ENCODE measurements around the gene TCF21.
A peak's percentile ranks its signal among the peaks of the same experiment; 100 is the strongest.
"Not testable (repeated sequence)": the region's sequence is repeated elsewhere in the genome, so short reads cannot be mapped to it uniquely, and the experiment has no call there.

The TCF21 gene

GRCh38 chr6:133890711-133891148 lies 1.8 kb downstream of the TCF21 start:
- DNase-seq: no peak

GRCh38 chr6:133891149-133891926 lies 2.4 kb downstream of the TCF21 start:
- DNase-seq: no peak

- no peak for DNase-seq
Observed at GRCh38 chr6:133891927-133892812, 3.3 kb downstream of the TCF21 start.

DNA sequence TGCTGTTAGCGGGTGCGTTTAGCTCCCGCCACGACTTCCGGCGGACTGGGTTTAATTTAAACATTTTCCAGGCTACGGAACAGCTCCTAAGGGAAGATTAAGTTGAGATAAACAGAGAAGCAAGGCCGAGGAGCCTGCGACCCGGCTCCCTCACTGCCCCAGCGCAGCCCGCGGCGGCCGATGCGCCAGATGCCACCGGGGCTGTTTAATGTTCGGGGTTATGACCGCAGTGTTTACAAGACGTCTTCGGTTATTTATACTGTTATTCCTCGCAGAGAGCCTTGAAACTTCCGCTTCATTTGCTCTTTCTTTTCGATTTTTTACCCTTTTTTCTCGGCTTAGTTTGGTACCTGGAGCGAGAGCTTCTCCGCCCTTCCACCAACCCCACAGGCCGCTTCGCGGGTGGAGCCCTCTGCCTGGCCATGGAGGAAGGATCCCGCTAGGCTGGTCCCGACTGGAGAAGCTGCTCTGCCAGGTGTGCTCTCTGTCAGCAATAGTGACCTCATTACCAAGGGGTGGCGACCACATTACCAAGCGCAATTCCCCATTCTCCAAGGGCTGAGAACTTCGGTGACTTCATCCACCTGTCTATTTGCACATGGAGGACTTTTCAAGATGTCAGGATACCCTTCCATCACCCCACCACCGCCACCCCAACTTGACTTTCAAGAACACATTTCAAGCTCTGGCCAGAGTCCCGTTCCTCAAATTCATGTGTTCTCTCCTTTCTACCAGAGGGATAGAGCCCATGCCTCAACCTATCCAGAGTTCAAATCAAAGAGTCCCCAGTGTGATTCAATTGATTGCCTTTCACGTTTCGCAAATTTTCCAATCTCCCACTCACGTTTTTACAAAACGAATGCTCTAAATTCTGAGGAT lies 4.1 kb downstream of the TCF21 start:
- DNase-seq: no peak

DNA sequence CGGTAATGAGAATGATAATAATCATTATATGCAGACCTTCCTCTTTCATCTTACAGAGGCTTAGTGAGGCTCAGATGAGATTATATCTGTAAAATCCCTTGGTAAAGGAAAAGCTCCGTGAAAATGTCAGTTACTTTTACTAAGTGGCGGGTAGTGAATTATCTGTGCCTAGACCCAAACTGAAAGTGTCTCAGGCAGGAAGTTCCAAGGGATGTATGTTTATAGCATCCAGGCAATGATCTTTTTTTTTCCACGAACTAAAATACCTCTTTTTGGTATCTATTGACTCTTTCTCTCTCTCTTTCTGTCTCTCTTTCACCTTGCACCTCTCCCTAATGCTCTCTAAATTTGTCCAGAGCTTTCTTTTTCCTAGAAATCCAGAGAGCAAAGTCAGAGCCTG lies 5.0 kb downstream of the TCF21 start:
- no peak for DNase-seq

DNA sequence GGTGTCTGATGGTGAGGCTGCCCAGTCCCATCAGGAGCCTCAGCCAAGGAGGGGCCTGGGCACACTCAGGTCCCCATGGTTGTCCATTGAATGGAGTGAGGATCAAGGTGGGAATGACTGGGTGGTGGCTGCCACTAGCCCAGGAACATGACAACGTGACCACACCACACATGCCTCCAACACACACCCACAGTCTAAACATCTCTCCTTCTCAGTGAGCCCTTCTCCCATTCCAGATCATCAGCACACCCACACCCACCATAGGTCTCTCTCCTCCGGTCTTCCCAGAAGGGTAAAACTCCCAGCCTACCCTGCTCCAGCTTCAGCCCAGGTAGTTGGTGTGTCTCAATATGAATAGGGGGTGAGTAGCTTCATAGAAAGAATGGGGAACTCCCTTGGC lies 5.5 kb downstream of the TCF21 start:
- DNase-seq: no peak

- DNase-seq: no peak
Observed at GRCh38 chr6:133894795-133895358, 6.0 kb downstream of the TCF21 start.

- no peak for DNase-seq
Observed at GRCh38 chr6:133895573-133896343, 6.8 kb downstream of the TCF21 start.

GRCh38 chr6:133896344-133896721 lies 7.4 kb downstream of the TCF21 start:
- DNase-seq: no peak

DNA sequence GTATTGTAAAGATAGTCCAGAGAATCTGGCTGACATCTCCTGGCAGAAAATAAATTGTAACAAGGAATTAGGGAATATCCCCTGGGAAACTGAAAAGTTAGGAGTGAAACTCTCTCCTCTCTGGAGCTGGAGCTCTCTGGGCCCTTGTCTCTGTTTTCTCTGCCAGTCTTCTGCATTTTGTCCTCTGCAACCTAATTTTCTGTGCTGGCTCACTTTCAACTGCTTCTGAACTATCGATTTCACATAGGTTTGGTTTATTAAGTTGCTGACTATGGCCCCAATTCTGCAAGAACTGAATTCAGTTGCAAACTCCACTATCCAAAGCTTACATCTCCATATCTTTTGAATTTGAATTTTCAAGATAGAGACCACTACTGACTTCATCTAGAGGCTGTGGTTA lies 9.3 kb downstream of the TCF21 start:
- no peak for DNase-seq

- no peak for DNase-seq
Observed at GRCh38 chr6:133899556-133899955, 10.6 kb downstream of the TCF21 start.

DNA sequence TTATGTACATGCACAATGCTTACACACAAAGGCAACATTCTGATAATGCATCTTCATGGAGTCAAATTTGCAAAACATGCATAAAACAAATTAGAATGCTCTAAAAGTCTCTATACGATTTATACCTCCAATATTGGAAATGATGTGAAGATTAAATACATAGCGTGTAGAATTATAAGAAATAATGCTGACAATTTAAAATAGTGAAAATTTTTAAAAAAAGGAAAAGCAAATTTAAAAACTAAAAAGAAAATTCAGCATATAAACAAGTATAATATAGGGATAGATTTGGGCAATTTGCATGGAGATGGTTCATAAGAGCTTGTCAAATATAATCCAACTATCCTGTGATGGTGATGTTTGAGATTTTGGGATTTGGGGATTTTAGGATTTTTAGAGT lies 14.9 kb downstream of the TCF21 start:
- no peak for DNase-seq

- no peak for DNase-seq
Observed at GRCh38 chr6:133906050-133906449, 17.1 kb downstream of the TCF21 start.

DNA sequence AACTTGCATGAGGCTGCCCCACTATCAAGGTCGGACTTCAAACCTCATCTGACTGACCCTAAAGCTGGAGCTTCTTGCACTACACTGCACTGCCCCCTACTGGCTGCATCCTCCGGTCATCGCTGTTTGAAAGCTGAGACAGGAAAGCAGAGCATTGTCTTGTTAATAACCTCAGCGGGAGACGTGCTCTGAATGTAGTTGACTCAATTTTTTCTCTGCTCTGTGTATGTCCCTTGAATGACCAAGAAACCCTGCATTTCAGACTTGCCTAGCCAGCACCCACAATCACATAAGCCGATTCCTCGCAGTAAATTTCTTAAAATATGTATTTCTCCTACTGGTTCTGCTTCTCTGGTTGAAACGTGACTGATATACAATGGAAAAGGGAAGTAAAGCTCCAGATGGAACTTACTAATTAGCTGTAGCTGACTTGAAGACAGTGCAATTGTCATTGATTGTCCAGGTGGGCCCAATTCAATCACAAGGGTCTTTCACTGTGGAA lies 27.8 kb downstream of the TCF21 start:
- DNase-seq: peak; percentile 65

DNA sequence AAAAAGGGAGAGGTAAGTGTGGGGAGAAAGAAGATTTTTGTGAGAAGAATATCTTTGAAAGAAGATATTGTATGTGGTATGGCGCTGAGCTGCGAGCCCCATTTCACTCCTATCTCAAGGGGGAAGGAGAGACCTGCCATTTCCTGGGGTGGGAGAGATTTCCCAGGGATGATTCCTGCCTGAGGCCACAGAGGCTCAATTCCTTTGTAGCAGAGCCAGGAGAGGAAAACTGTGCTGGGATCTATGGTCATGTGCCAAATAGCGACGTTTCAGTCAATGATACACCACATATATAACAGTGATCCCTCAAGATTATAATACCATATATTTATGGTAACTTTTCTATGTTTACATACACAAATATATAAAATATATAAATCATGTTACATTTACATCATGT lies 28.9 kb downstream of the TCF21 start:
- DNase-seq: no peak

DNA sequence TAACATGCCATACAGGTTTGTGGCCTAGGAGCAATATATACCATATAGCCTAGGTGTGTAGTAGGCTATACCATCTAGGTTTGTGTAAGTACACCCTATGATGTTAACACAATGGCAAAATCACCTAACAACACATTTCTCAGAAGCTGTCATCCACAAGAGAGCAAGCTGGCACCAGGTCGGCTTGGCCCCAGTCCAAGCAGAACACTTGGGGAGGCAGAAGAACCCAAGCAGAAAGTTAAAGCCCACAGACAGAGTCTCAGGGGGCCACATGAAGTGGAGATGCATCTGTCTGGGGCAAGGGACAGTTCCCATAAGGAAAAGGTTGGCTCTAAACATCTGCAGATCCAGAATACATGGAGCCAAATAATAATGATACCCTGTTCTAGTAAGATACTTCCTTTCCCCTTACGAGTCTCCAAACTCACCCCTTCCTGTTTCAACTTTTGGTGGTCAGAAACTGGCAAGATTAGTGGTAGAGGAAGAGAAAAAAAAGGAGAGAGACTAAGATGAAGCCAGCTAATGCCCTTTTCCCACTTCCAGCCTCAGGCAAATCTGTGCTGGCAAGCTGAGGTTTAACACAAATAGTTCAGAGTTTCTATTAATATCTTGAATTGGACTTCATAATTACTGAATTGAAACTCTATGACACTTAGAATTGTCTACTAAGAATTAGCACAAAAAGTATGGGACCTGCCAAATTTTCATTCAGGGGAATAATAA lies 29.5 kb downstream of the TCF21 start:
- no peak for DNase-seq

GRCh38 chr6:133919362-133919761 lies 30.4 kb downstream of the TCF21 start:
- no peak for DNase-seq

DNA sequence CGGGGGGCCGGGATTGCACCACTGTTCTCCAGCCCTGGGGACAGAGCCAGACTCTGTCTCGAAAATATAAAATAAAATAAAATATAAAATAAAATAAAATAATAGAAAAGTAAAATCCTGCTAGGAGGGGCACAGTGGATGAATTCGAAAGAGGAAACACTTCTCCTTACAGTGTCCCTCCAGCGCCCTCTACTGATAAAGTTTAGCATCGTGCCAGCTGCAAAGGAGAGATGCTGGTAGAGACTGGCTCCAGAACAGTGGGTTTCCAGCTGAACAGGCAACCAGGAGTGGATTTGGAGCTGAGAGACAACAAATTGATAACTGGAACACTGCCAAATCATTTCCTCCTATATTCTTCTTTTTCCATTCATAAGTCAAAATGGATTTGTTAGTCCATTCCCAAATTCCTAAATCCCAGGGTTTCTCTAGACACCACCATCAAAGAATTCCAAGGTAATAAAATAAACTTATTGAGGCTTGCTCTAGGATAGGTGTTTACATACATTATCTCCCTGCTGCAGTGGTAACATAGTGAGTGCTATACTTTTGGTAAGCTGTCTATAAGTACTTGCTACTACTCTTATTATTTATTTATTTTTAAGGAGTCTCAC lies 32.4 kb downstream of the TCF21 start:
- peak; percentile 75 for DNase-seq

DNA sequence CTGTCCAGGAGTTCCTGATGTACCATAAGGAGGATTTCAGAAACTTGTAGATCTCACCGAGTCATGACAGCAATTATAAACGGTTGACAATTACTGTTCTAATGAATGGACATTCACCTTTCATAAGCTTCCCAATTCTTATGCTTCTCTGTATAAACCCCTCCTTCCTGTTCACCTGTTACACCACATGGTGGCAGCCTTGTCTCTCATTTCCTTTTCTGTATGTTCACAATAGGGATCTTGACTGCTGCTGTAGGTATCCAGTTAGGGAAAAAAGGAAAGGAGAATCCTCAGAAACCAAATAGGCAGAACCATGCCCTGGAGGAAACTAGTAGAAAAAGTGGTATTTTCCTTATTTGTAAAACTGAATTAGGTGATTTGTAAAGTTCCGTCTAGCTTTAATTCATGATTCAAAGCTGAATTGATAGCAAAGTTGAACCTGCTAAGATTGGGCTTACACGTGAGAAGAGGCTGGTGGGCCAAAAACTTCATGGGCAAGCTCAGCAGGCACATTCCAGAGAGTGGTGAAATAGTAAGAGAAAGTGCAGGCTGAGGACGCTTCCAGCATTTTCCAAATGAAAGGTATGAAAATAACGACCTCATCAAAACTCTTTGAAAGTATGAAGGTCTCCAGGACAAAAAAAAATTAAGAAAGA lies 35.2 kb downstream of the TCF21 start:
- DNase-seq: peak; percentile 74

DNA sequence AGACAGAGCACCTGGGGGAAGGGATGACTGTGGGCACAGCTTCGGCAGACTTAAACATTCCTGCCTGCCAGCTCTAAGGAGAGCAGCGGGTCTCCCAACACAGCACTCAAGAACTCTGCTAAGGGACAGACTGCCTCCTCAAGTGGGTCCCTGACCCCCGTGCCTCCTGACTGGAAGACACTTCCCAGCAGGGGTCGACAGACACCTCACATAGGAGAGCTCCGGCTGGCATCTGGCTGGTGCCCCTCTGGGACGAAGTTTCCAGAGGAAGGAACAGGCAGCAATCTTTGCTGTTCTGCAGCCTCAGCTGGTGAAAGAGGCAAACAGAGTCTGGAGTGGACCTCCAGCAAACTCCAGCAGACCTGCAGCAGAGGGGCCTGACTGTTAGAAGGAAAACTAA lies 42.3 kb downstream of the TCF21 start:
- DNase-seq: not testable (repeated sequence)
